Calu3 (cell line): ENCODE measurements around the gene SNX33. TPM values are rescaled to one million over a fixed set of nuclear protein-coding genes. Genes with fewer than 3 reads are reported as not detected.
A peak's percentile ranks its signal among the peaks of the same experiment; 100 is the strongest.

Source experiments
- BruUV-seq: library from RNA; stranded (reverse); fragments of 400-500 nt; replicated peaks from 2 replicates; lab custom pipeline; 2021; lab: Mats Ljungman, UMichigan
- CTCF ChIA-PET: fragments of 300-600 bp; sonication (Branson Sonifier 250); formaldehyde crosslinking; loops from one replicate; lab custom pipeline; 2022; ENCODE audit warnings: antibody characterized with exemption; lab: Charles Lee
- DNase-seq: peaks from one replicate; pipeline ENCODE4 v3.0.0; 2022
- H3K27ac Mint-ChIP-seq: one replicate; pipeline ENCODE4 v1.8.0; 2022; ENCODE audit warnings: mixed read lengths; ENCODE audit not compliant: unreplicated experiment
- H3K27me3 Mint-ChIP-seq: one replicate; pipeline ENCODE4 v1.8.0; 2022; ENCODE audit warnings: mixed read lengths; ENCODE audit not compliant: unreplicated experiment
- H3K36me3 Mint-ChIP-seq: one replicate; pipeline ENCODE4 v1.8.0; 2022; ENCODE audit warnings: mild to moderate bottlenecking, moderate library complexity, mixed read lengths; ENCODE audit not compliant: insufficient read depth, unreplicated experiment
- H3K4me1 Mint-ChIP-seq: one replicate; pipeline ENCODE4 v1.8.0; 2022; ENCODE audit warnings: mild to moderate bottlenecking, low read depth, mixed read lengths; ENCODE audit not compliant: unreplicated experiment
- H3K4me3 Mint-ChIP-seq: one replicate; pipeline ENCODE4 v1.8.0; 2022; ENCODE audit warnings: mild to moderate bottlenecking, low read depth, moderate library complexity, mixed read lengths; ENCODE audit not compliant: unreplicated experiment
- H3K9me3 Mint-ChIP-seq: one replicate; pipeline ENCODE4 v1.8.0; 2022; ENCODE audit warnings: low read depth, mixed read lengths; ENCODE audit not compliant: unreplicated experiment
- intact Hi-C: fragments of 100-400 bp; cut with micrococcal nuclease; formaldehyde crosslinking; loops from one replicate; pipeline ENCODE4 v1.10.0; 2022; ENCODE audit not compliant: unreplicated experiment
- total RNA-seq: library from RNA; stranded (reverse); gene quantifications from 2 replicates; pipeline ENCODE4 v1.2.3, GENCODE V29; 2022
- TF ChIP-seq, protein P1 (sequence below): fragments of 200-600 bp; IDR thresholded peaks from one replicate; pipeline ENCODE4 v1.8.0; 2022; ENCODE audit warnings: antibody characterized with exemption; ENCODE audit not compliant: unreplicated experiment

Gene SNX33
- total RNA-seq, 1 experiment from 2014 or later = 23.2 TPM

- peak overlapping the region; percentile 62 for H3K27ac Mint-ChIP-seq
- no TSS peak for BruUV-seq
- no peaks in the 10 kb centered on the region for H3K27me3 Mint-ChIP-seq
- CTCF ChIA-PET = interaction anchor here (0.6 to 1.4 kb wide), 7 partner anchors 10 to 466 kb away, joined by 3 to 6 read pairs (median 4); partner anchors contain the start of gene SNX33
- H3K4me1 Mint-ChIP-seq = peaks cover 64% of the 10 kb centered on the region
- no peak overlapping the region for H3K4me3 Mint-ChIP-seq
- peaks cover 37% of the 10 kb centered on the region for H3K36me3 Mint-ChIP-seq
- TF ChIP-seq, protein P1, sequence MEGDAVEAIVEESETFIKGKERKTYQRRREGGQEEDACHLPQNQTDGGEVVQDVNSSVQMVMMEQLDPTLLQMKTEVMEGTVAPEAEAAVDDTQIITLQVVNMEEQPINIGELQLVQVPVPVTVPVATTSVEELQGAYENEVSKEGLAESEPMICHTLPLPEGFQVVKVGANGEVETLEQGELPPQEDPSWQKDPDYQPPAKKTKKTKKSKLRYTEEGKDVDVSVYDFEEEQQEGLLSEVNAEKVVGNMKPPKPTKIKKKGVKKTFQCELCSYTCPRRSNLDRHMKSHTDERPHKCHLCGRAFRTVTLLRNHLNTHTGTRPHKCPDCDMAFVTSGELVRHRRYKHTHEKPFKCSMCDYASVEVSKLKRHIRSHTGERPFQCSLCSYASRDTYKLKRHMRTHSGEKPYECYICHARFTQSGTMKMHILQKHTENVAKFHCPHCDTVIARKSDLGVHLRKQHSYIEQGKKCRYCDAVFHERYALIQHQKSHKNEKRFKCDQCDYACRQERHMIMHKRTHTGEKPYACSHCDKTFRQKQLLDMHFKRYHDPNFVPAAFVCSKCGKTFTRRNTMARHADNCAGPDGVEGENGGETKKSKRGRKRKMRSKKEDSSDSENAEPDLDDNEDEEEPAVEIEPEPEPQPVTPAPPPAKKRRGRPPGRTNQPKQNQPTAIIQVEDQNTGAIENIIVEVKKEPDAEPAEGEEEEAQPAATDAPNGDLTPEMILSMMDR = no peak
- H3K9me3 Mint-ChIP-seq = no peaks in the 10 kb centered on the region
- DNase-seq = no peak
- intact Hi-C loops = no loop called here
These were observed 14.0 kb downstream of the SNX33 start for GRCh38 chr15:75661756-75662140.

GRCh38 chr15:75662823-75663519 is 15.3 kb downstream of the SNX33 start:
- TF ChIP-seq, protein P1 = no peak
- intact Hi-C loops = no loop called here
- CTCF ChIA-PET = interaction anchor here (1.6 kb wide), 1 partner anchor 32 kb away, joined by 3 read pairs; no protein-coding TSS in a partner anchor
- no peak overlapping the region for H3K4me3 Mint-ChIP-seq
- H3K9me3 Mint-ChIP-seq = no peaks in the 10 kb centered on the region
- no peak overlapping the region for H3K27ac Mint-ChIP-seq
- H3K27me3 Mint-ChIP-seq = no peaks in the 10 kb centered on the region
- no TSS peak for BruUV-seq
- H3K36me3 Mint-ChIP-seq = peaks cover 37% of the 10 kb centered on the region
- DNase-seq = no peak
- peaks cover 76% of the 10 kb centered on the region for H3K4me1 Mint-ChIP-seq

DNA sequence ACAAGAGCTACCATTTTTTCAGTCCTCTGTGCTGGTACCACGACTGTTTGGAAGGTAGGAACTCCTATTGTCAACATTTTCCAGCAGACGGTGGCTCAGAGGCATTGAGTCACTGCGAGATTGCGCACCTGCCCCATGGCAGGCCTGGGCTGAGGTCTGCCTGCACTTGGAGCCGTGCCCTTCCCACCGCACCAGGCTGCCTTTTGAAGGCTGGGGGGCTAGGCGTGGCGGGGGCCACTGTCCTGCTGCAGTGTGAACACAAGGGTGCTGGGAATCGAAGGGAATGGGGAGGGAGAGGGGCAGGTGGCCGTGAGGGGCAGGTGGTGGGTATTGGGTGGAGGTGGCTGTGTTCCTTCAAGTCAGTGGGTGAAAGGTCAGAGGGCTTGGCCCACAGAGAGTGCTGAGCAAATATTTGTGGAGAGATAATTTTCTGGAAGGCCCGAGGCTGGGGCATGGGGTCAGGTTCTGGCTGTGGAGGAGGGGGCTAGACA is 16.3 kb downstream of the SNX33 start:
- CTCF ChIA-PET = interaction anchor here (1.6 kb wide), 1 partner anchor 31 kb away, joined by 3 read pairs; no protein-coding TSS in a partner anchor
- Mint-ChIP-seq H3K36me3 (peaks cover 32% of the 10 kb centered on the region), H3K9me3 (no peaks in the 10 kb centered on the region), H3K27me3 (no peaks in the 10 kb centered on the region), H3K27ac (peak overlapping the region; percentile 79), H3K4me3 (peak overlapping the region; percentile 23), H3K4me1 (peaks cover 80% of the 10 kb centered on the region)
- BruUV-seq = no TSS peak
- intact Hi-C loops = no loop called here
- TF ChIP-seq, protein P1 = no peak
- DNase-seq = no peak

GRCh38 chr15:75666823-75667501 is 19.2 kb downstream of the SNX33 start:
- CTCF ChIA-PET = interaction anchor here (0.6 to 1.8 kb wide), 6 partner anchors 8 to 215 kb away, joined by 3 to 8 read pairs (median 5); partner anchors contain the start of genes SIN3A and SNX33
- Mint-ChIP-seq H3K4me3 (peak overlapping the region; percentile 39), H3K9me3 (no peaks in the 10 kb centered on the region), H3K27me3 (no peaks in the 10 kb centered on the region), H3K4me1 (peaks cover 68% of the 10 kb centered on the region), H3K27ac (peak overlapping the region; percentile 98), H3K36me3 (peaks cover 26% of the 10 kb centered on the region)
- TF ChIP-seq, protein P1 = no peak
- TSS peak; percentile 63 for BruUV-seq
- DNase-seq = peak; percentile 84
- intact Hi-C loops = no loop called here
